Measurements from ENCODE around the gene NEK9. TPM values are rescaled to one million over a fixed set of nuclear protein-coding genes. Genes with fewer than 3 reads are reported as not detected.

Gene NEK9
- total RNA-seq, 2 experiments from 2014 or later, result 45.2 to 58.7 TPM

- DNase-seq (no peak), ATAC-seq (no peak)
- H3K27ac Mint-ChIP-seq, result no peak overlapping the region
- no peaks in the 10 kb centered on the region for H3K9me3 Mint-ChIP-seq (ENCODE audit: low read depth)
- peaks cover 31% of the 10 kb centered on the region for H3K4me1 Mint-ChIP-seq
- ChIA-PET POLR2A (interaction anchor here (0.7 kb wide), 1 partner anchor 394 kb away, joined by 4 read pairs; no protein-coding TSS in a partner anchor), CTCF (interaction anchor here (0.9 to 1.3 kb wide), 3 partner anchors 9 to 47 kb away, joined by 3 to 5 read pairs (median 3); no protein-coding TSS in a partner anchor)
- no peak overlapping the region for H3K4me3 Mint-ChIP-seq
- H3K27me3 Mint-ChIP-seq, result no peaks in the 10 kb centered on the region
- H3K36me3 Mint-ChIP-seq (ENCODE audit: low read depth), result peaks cover 38% of the 10 kb centered on the region
- intact Hi-C loops (cut with DNase I, micrococcal nuclease), result no loop called here
These were observed 84.8 kb downstream of the NEK9 start for GRCh38 chr14:75042035-75042434.

GRCh38 chr14:75041613-75042012 lies 85.2 kb downstream of the NEK9 start:
- no peak for DNase-seq
- POLR2A ChIA-PET, result interaction anchor here (0.7 kb wide), 1 partner anchor 394 kb away, joined by 4 read pairs; no protein-coding TSS in a partner anchor
- H3K4me1 Mint-ChIP-seq, result peaks cover 27% of the 10 kb centered on the region
- intact Hi-C loops (cut with DNase I, micrococcal nuclease), result no loop called here
- H3K27me3 Mint-ChIP-seq, result no peaks in the 10 kb centered on the region
- H3K36me3 Mint-ChIP-seq (ENCODE audit: low read depth), result peaks cover 41% of the 10 kb centered on the region
- H3K4me3 Mint-ChIP-seq, result no peak overlapping the region
- no peak for ATAC-seq
- CTCF ChIA-PET, result interaction anchor here (0.9 to 1.3 kb wide), 3 partner anchors 9 to 47 kb away, joined by 3 to 5 read pairs (median 3); no protein-coding TSS in a partner anchor
- H3K9me3 Mint-ChIP-seq (ENCODE audit: low read depth), result no peaks in the 10 kb centered on the region
- no peak overlapping the region for H3K27ac Mint-ChIP-seq

- CTCF ChIA-PET, result no interaction called here
- intact Hi-C loops (cut with DNase I, micrococcal nuclease), result no loop called here
- no peaks in the 10 kb centered on the region for H3K9me3 Mint-ChIP-seq (ENCODE audit: low read depth)
These were observed 85.9 kb downstream of the NEK9 start for GRCh38 chr14:75040959-75041358.

GRCh38 chr14:75040507-75040906 lies 86.3 kb downstream of the NEK9 start:
- ATAC-seq, result no peak
- peaks cover 17% of the 10 kb centered on the region for H3K4me1 Mint-ChIP-seq
- no peaks in the 10 kb centered on the region for H3K9me3 Mint-ChIP-seq (ENCODE audit: low read depth)
- H3K27ac Mint-ChIP-seq, result no peak overlapping the region
- CTCF ChIA-PET, result no interaction called here
- DNase-seq, result no peak
- intact Hi-C loops (cut with DNase I, micrococcal nuclease), result no loop called here
- H3K27me3 Mint-ChIP-seq, result no peaks in the 10 kb centered on the region
- H3K36me3 Mint-ChIP-seq (ENCODE audit: low read depth), result peaks cover 39% of the 10 kb centered on the region
- POLR2A ChIA-PET, result interaction anchor here (0.6 kb wide), 1 partner anchor 100 kb away, joined by 3 read pairs; no protein-coding TSS in a partner anchor
- H3K4me3 Mint-ChIP-seq, result no peak overlapping the region

More at GRCh38 chr14:75040959-75041358, 85.9 kb downstream of the NEK9 start:
- POLR2A ChIA-PET, result interaction anchor here (0.6 kb wide), 1 partner anchor 100 kb away, joined by 3 read pairs; no protein-coding TSS in a partner anchor
- H3K36me3 Mint-ChIP-seq (ENCODE audit: low read depth), result peaks cover 40% of the 10 kb centered on the region
- H3K4me3 Mint-ChIP-seq, result no peak overlapping the region
- no peaks in the 10 kb centered on the region for H3K27me3 Mint-ChIP-seq
- ATAC-seq (no peak), DNase-seq (no peak)
- peaks cover 21% of the 10 kb centered on the region for H3K4me1 Mint-ChIP-seq
- no peak overlapping the region for H3K27ac Mint-ChIP-seq

- POLR2A ChIA-PET, result no interaction called here
These were observed 93.9 kb downstream of the NEK9 start for GRCh38 chr14:75032939-75033338.

GRCh38 chr14:75030147-75030546 lies 96.7 kb downstream of the NEK9 start:
- no peaks in the 10 kb centered on the region for H3K27me3 Mint-ChIP-seq
- intact Hi-C loops (cut with DNase I, micrococcal nuclease), result no loop called here
- no peaks in the 10 kb centered on the region for H3K9me3 Mint-ChIP-seq (ENCODE audit: low read depth)
- no peak for DNase-seq
- H3K4me3 Mint-ChIP-seq, result no peak overlapping the region
- ChIA-PET POLR2A (no interaction called here), CTCF (interaction anchor here (0.5 kb wide), 1 partner anchor 813 kb away, joined by 3 read pairs; no protein-coding TSS in a partner anchor)
- H3K4me1 Mint-ChIP-seq, result no peaks in the 10 kb centered on the region
- ATAC-seq, result no peak
- no peak overlapping the region for H3K27ac Mint-ChIP-seq
- H3K36me3 Mint-ChIP-seq (ENCODE audit: low read depth), result peaks cover 20% of the 10 kb centered on the region

More at GRCh38 chr14:75032939-75033338, 93.9 kb downstream of the NEK9 start:
- intact Hi-C loops (cut with DNase I, micrococcal nuclease), result no loop called here
- Mint-ChIP-seq H3K4me1 (no peaks in the 10 kb centered on the region), H3K27me3 (no peaks in the 10 kb centered on the region), H3K27ac (no peak overlapping the region), H3K36me3 (ENCODE audit: low read depth) (peaks cover 31% of the 10 kb centered on the region), H3K4me3 (no peak overlapping the region), H3K9me3 (ENCODE audit: low read depth) (no peaks in the 10 kb centered on the region)
- ATAC-seq, result no peak
- DNase-seq, result no peak
- CTCF ChIA-PET, result interaction anchor here (1.1 to 1.6 kb wide), 2 partner anchors 9 to 22 kb away, joined by 3 read pairs; no protein-coding TSS in a partner anchor

Other genes with a start within 250 kb of the NEK9 start
- 100 to 1,000 TPM; 103 to 120 TPM for gene DLST, start 245.1 kb downstream of the NEK9 start, total RNA-seq
- gene RPS6KL1, start 203.8 kb downstream of the NEK9 start, total RNA-seq, result 1 to 10 TPM; 5.6 to 6.0 TPM
- gene PGF, start 171.5 kb downstream of the NEK9 start, total RNA-seq, result under 1 TPM in 1 of 2 experiments, not detected in 1; 0.09 TPM
- gene EIF2B2, start 124.1 kb downstream of the NEK9 start, total RNA-seq, result 10 to 100 TPM; 55.6 to 69.8 TPM
- 10 to 100 TPM; 28.1 to 30.8 TPM for gene MLH3, start 75.6 kb downstream of the NEK9 start, total RNA-seq
- 10 to 100 TPM; 37.0 to 40.2 TPM for gene ACYP1, start 63.0 kb downstream of the NEK9 start, total RNA-seq
- 1 to 10 TPM; 1.2 to 1.3 TPM for gene ZC2HC1C, start 57.4 kb downstream of the NEK9 start, total RNA-seq
- 100 to 1,000 TPM; 179 to 253 TPM for gene TMED10, start 49.6 kb upstream of the NEK9 start, total RNA-seq
- 10 to 100 TPM; 16.0 to 21.1 TPM for gene FOS, start 151.8 kb upstream of the NEK9 start, total RNA-seq

Measured in activated CD4-positive, alpha-beta T cell treated with anti-CD3 and anti-CD28 coated beads for 36 hours (primary cell).